OCI-LY1 (cell line): ENCODE results near the gene AKT3.

Experiments
- H2AFZ ChIP-seq: fragments of 200-600 bp; sonication (generic), shearing (Covaris generic); 2 replicates; pipeline ENCODE4 v1.6.0; 2014; ENCODE audit warnings: antibody characterized with exemption, mild to moderate bottlenecking, low read length
- H3F3A ChIP-seq: fragments of 200-600 bp; sonication (generic), shearing (Covaris generic); 2 replicates; pipeline ENCODE4 v1.6.0; 2014; ENCODE audit warnings: mild to moderate bottlenecking, antibody characterized with exemption, low read length, moderate library complexity; ENCODE audit not compliant: insufficient read depth
- H3K27ac ChIP-seq: fragments of 200-600 bp; sonication (generic); 2 replicates; pipeline ENCODE4 v1.5.1; 2014; ENCODE audit warnings: low read length, mixed run types, mild to moderate bottlenecking, low read depth; ENCODE audit not compliant: poor library complexity, severe bottlenecking
- H3K27me3 ChIP-seq: fragments of 200-600 bp; sonication (generic); 2 replicates; pipeline ENCODE4 v1.6.0; 2014; ENCODE audit warnings: antibody characterized with exemption, mild to moderate bottlenecking, low read length, moderate library complexity; ENCODE audit not compliant: insufficient read depth
- H3K36me3 ChIP-seq: fragments of 200-600 bp; sonication (generic); 2 replicates; pipeline ENCODE4 v1.6.1; 2014; ENCODE audit warnings: mild to moderate bottlenecking, antibody characterized with exemption, low read length, moderate library complexity, mixed read lengths; ENCODE audit not compliant: insufficient read depth
- H3K4me1 ChIP-seq: fragments of 200-600 bp; sonication (generic); 2 replicates; pipeline ENCODE4 v1.5.1; 2014; ENCODE audit warnings: mild to moderate bottlenecking, low read length, moderate library complexity; ENCODE audit not compliant: insufficient read depth, severe bottlenecking
- H3K4me2 ChIP-seq: fragments of 200-600 bp; sonication (generic), shearing (Covaris generic); 2 replicates; pipeline ENCODE4 v1.6.1; 2014; ENCODE audit warnings: low read length
- H3K4me3 ChIP-seq: fragments of 200-600 bp; sonication (generic); 2 replicates; pipeline ENCODE4 v1.5.1; 2014; ENCODE audit warnings: low read length, low read depth, mild to moderate bottlenecking, mixed read lengths; ENCODE audit not compliant: poor library complexity, severe bottlenecking
- H3K79me2 ChIP-seq: fragments of 200-600 bp; shearing (Covaris generic); 2 replicates; pipeline ENCODE4 v1.6.1; 2016; ENCODE audit warnings: mixed run types, low read length, mixed read lengths; ENCODE audit not compliant: insufficient read depth
- H3K9ac ChIP-seq: fragments of 200-600 bp; sonication (generic), shearing (Covaris generic); 2 replicates; pipeline ENCODE4 v1.6.1; 2014; ENCODE audit warnings: mild to moderate bottlenecking, low read length, mixed read lengths
- H3K9me2 ChIP-seq: fragments of 200-600 bp; sonication (generic), shearing (Covaris generic); 2 replicates; pipeline ENCODE4 v1.6.1; 2014; ENCODE audit warnings: low read depth, mild to moderate bottlenecking, low read length, mixed read lengths
- H3K9me3 ChIP-seq: fragments of 200-600 bp; shearing (Covaris generic); 2 replicates; pipeline ENCODE4 v1.6.1; 2014; ENCODE audit warnings: low read length, mixed read lengths
- H4K20me1 ChIP-seq: fragments of 200-600 bp; sonication (generic), shearing (Covaris generic); 2 replicates; pipeline ENCODE4 v1.6.0; 2016; ENCODE audit warnings: mild to moderate bottlenecking, low read length; ENCODE audit not compliant: insufficient read depth
- EZH2 ChIP-seq: fragments of 200-600 bp; sonication (generic), shearing (Covaris generic); IDR thresholded peaks from 2 replicates; pipeline ENCODE4 v1.8.0; 2017; ENCODE audit warnings: borderline replicate concordance, mixed run types, mild to moderate bottlenecking, antibody characterized with exemption, low read length, moderate library complexity, mixed read lengths
- TF ChIP-seq, protein P1 (sequence below): fragments of 200-600 bp; sonication (generic), shearing (Covaris generic); IDR thresholded peaks from 2 replicates; pipeline ENCODE4 v1.5.1; 2017; ENCODE audit warnings: mild to moderate bottlenecking, antibody characterized with exemption, low read length, moderate library complexity, mixed read lengths

Gene AKT3

GRCh38 chr1:243748227-243748626, 101.8 kb downstream of the AKT3 start:
- no peak overlapping the region for H3K4me2 ChIP-seq

DNA sequence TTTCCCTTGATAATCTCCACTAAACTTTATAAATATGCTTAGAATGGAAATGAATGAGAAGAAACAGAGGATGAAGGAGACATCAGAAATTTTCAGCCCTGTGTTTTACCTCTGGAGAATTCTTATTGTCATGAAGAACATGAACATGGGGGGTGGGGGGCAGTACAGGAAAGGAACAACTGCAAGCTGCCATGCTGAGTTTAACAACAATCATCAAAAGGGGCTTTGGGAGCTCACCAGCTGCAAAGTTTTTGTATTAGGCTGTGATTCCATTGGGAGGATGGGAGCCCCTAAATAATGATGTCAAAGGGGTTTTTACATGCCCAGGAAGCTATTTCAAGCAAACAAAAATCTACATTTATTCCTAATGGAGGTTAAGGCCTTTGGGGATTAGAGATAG, 103.3 kb downstream of the AKT3 start:
- Histone ChIP-seq H3K27ac (no peak overlapping the region), H4K20me1 (no peaks in the 10 kb centered on the region), H3K4me2 (no peak overlapping the region), H3K27me3 (no peaks in the 10 kb centered on the region), H3K9ac (no peak overlapping the region), H3F3A (no peaks in the 10 kb centered on the region), H3K4me1 (no peaks in the 10 kb centered on the region), H2AFZ (no peak overlapping the region), H3K9me2 (no peaks in the 10 kb centered on the region), H3K9me3 (no peaks in the 10 kb centered on the region), H3K36me3 (no peaks in the 10 kb centered on the region), H3K4me3 (no peak overlapping the region), H3K79me2 (no peaks in the 10 kb centered on the region)
- no peak for TF ChIP-seq EZH2
- TF ChIP-seq, protein P1, sequence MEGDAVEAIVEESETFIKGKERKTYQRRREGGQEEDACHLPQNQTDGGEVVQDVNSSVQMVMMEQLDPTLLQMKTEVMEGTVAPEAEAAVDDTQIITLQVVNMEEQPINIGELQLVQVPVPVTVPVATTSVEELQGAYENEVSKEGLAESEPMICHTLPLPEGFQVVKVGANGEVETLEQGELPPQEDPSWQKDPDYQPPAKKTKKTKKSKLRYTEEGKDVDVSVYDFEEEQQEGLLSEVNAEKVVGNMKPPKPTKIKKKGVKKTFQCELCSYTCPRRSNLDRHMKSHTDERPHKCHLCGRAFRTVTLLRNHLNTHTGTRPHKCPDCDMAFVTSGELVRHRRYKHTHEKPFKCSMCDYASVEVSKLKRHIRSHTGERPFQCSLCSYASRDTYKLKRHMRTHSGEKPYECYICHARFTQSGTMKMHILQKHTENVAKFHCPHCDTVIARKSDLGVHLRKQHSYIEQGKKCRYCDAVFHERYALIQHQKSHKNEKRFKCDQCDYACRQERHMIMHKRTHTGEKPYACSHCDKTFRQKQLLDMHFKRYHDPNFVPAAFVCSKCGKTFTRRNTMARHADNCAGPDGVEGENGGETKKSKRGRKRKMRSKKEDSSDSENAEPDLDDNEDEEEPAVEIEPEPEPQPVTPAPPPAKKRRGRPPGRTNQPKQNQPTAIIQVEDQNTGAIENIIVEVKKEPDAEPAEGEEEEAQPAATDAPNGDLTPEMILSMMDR: no peak

More at GRCh38 chr1:243748227-243748626, 101.8 kb downstream of the AKT3 start:
- H3K27ac ChIP-seq: no peak overlapping the region
- H3K9me2 ChIP-seq: no peaks in the 10 kb centered on the region
- H3K9ac ChIP-seq: no peak overlapping the region
- H3K79me2 ChIP-seq: no peaks in the 10 kb centered on the region
- H3K27me3 ChIP-seq: no peaks in the 10 kb centered on the region
- no peak for TF ChIP-seq EZH2
- TF ChIP-seq, protein P1: no peak
- no peaks in the 10 kb centered on the region for H4K20me1 ChIP-seq
- no peaks in the 10 kb centered on the region for H3K36me3 ChIP-seq
- H3F3A ChIP-seq: no peaks in the 10 kb centered on the region
- H3K9me3 ChIP-seq: no peaks in the 10 kb centered on the region
- no peaks in the 10 kb centered on the region for H3K4me1 ChIP-seq
- H2AFZ ChIP-seq: no peak overlapping the region
- no peak overlapping the region for H3K4me3 ChIP-seq

DNA sequence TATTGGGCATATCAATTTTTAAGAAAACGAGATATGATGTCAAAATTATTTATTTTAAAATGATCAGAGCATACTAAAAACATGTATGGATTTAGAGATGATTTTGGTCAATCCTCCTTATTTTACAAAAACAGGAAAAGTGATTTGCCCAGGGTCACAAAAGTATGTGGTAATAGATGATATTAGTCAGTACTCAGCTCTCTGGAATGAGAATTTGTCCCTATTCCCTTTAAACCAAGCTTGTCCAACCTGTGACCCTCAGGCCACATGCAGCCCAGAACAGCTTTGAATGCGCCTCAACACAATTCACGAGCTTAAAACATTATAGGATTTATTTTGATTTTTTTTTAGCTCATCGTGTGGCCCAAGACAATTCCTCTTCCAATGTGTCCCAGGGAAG, 104.7 kb downstream of the AKT3 start:
- Histone ChIP-seq H3K4me1 (no peaks in the 10 kb centered on the region), H3K9me3 (no peaks in the 10 kb centered on the region), H3K4me3 (no peak overlapping the region), H3K27me3 (no peaks in the 10 kb centered on the region), H3K36me3 (no peaks in the 10 kb centered on the region), H3K9ac (no peak overlapping the region), H3K4me2 (no peak overlapping the region), H3K27ac (no peak overlapping the region), H3K79me2 (no peaks in the 10 kb centered on the region), H3K9me2 (no peaks in the 10 kb centered on the region), H4K20me1 (no peaks in the 10 kb centered on the region), H2AFZ (no peak overlapping the region), H3F3A (no peaks in the 10 kb centered on the region)
- TF ChIP-seq, protein P1: no peak
- TF ChIP-seq EZH2: no peak
